Spleen (tissue), 7 donors: ENCODE results near the gene OOSP3.

Experiments used
- CTCF ChIP-seq, 11 experiments: fragments of 200-600 bp in 7 of 11; fragments of 450-650 bp in 4 of 11; sonication (generic) in 4 of 11; IDR thresholded peaks in 8 of 11; conservative IDR thresholded peaks in 3 of 11; 1 replicate in 7 of 11; 2 replicates in 4 of 11; pipeline versions ENCODE4 v1.4.0 to v1.8.0; 2016 to 2021; ENCODE audit warnings: antibody characterized with exemption in 11 of 11, inconsistent platforms in 4 of 11, mild to moderate bottlenecking in 1 of 11
- POLR2A ChIP-seq, 3 donors: fragments of 450-650 bp; IDR thresholded peaks; one replicate each; pipeline ENCODE4 v1.5.1; 2017; ENCODE audit warnings: antibody characterized with exemption in 3 of 3, mild to moderate bottlenecking in 1 of 3
- POLR2AphosphoS5 ChIP-seq, 3 donors: sonication (generic); formaldehyde crosslinking; IDR thresholded peaks; one replicate each; pipeline ENCODE4 v1.5.1; 2017; ENCODE audit warnings: antibody characterized with exemption in 3 of 3
- donor health status: DM: no; HTN: no; CAD: no; lungs with moderate emphysema.
- donor health status: DM: no; HTN: no; CAD: no.
- donor health status: DM: no; HTN: no; CAD: no.

DNA sequence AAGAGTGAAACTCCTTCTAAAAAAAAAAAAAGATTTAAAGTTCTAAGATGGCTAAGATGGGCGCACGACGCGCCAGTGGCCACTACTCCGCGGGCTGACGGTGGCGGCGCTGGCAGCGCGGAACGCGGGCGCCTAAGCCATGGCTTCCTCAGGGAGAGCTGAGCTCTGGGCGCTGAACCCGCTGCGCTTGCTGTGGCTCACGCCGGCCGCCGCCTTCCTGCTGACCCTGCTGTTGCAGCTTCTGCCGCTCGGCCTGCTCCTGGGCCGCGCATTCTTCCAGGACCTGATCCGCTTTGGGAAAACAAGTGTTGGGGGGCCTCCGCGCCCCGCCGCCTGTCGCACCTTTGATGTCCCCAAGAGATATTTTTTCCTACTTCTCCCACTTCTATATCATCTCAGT is 19.5 kb downstream of the OOSP3 start:
- TF ChIP-seq CTCF (IDR thresholded peaks at IDR 0.05 in 8 of 11, conservative IDR thresholded peaks at IDR 0.05 in 3 of 11) (no peak), POLR2A (IDR thresholded peaks at IDR 0.05) (no peak), POLR2AphosphoS5 (IDR thresholded peaks at IDR 0.05) (no peak)
